Loucy (cell line): Measurements from ENCODE around the gene CAB39.

Experiments
- H2AFZ ChIP-seq: fragments of 200-600 bp; sonication (generic); 2 replicates; pipeline ENCODE4 v1.6.0; 2016; ENCODE audit warnings: antibody characterized with exemption, mild to moderate bottlenecking, low read length, moderate library complexity
- H3F3A ChIP-seq: fragments of 200-600 bp; 2 replicates; pipeline ENCODE4 v1.6.0; 2016; ENCODE audit warnings: antibody characterized with exemption, low read depth, mild to moderate bottlenecking
- H3K27me3 ChIP-seq: fragments of 200-600 bp; sonication (generic); 2 replicates; pipeline ENCODE4 v1.6.1; 2014; ENCODE audit warnings: low read length, mild to moderate bottlenecking; ENCODE audit not compliant: insufficient read depth, poor library complexity, severe bottlenecking
- H3K36me3 ChIP-seq: fragments of 200-600 bp; sonication (generic); 2 replicates; pipeline ENCODE4 v1.6.1; 2016; ENCODE audit warnings: low read length; ENCODE audit not compliant: insufficient read depth
- H3K4me1 ChIP-seq: fragments of 200-600 bp; sonication (generic); 2 replicates; pipeline ENCODE4 v1.5.1; 2014; ENCODE audit warnings: low read length, mild to moderate bottlenecking; ENCODE audit not compliant: insufficient read depth, poor library complexity, severe bottlenecking
- H3K4me2 ChIP-seq: fragments of 200-600 bp; sonication (generic); 2 replicates; pipeline ENCODE4 v1.6.0; 2014; ENCODE audit warnings: antibody characterized with exemption, low read length, low read depth, mild to moderate bottlenecking; ENCODE audit not compliant: poor library complexity, severe bottlenecking
- H3K4me3 ChIP-seq: fragments of 200-600 bp; sonication (generic); 2 replicates; pipeline ENCODE4 v1.5.1; 2014; ENCODE audit warnings: low read length, mild to moderate bottlenecking, mixed read lengths; ENCODE audit not compliant: poor library complexity, severe bottlenecking
- H3K79me2 ChIP-seq: fragments of 200-600 bp; sonication (generic); 2 replicates; pipeline ENCODE4 v1.6.1; 2014; ENCODE audit warnings: low read length; ENCODE audit not compliant: insufficient read depth
- H3K9ac ChIP-seq: fragments of 200-600 bp; sonication (generic); 2 replicates; pipeline ENCODE4 v1.6.0; 2014; ENCODE audit warnings: mild to moderate bottlenecking, low read depth, low read length, moderate library complexity; ENCODE audit not compliant: poor library complexity, severe bottlenecking
- H3K9me2 ChIP-seq: fragments of 200-600 bp; sonication (generic); replicated peaks from 2 replicates; pipeline ENCODE4 v1.6.1; 2016; ENCODE audit warnings: low read depth, low read length, mixed read lengths
- H3K9me3 ChIP-seq: fragments of 200-600 bp; sonication (generic); 2 replicates; pipeline ENCODE4 v1.6.1; 2014; ENCODE audit warnings: mild to moderate bottlenecking, antibody characterized with exemption, low read length, low read depth; ENCODE audit not compliant: insufficient read depth
- H4K20me1 ChIP-seq: fragments of 200-600 bp; sonication (generic); 2 replicates; pipeline ENCODE4 v1.6.0; 2014; ENCODE audit warnings: antibody characterized with exemption, low read length, mild to moderate bottlenecking; ENCODE audit not compliant: insufficient read depth, poor library complexity, severe bottlenecking
- EZH2phosphoT487 ChIP-seq: fragments of 200-600 bp; IDR thresholded peaks from 2 replicates; pipeline ENCODE4 v1.6.1; 2018; ENCODE audit warnings: antibody characterized with exemption, mild to moderate bottlenecking, moderate library complexity, borderline replicate concordance
- TF ChIP-seq, protein P1 (sequence below): fragments of 200-600 bp; sonication (generic); conservative IDR thresholded peaks from 2 replicates; pipeline ENCODE4 v1.5.1; 2014; ENCODE audit warnings: mild to moderate bottlenecking, antibody characterized with exemption, low read length

Gene CAB39

DNA sequence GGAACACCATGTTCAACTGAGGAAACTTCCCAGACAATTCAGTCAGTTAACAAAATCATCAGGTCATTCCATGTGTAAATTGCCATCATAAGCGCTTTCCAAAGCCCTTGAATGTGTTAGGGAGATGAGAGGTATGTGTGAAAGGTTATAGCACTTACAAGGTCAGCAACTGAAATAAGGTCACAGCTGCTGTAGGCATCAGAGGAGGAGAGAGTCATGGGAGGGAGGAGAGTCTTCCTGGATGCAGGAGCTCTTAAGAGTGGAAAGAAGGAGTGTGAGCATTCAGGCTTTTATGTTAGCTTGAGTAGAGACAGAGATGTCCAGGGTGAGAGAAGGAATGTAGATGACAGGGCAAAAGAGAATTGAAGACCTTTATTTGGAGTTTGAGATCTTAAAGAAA is 67.0 kb downstream of the CAB39 start:
- Histone ChIP-seq H2AFZ (no peak overlapping the region), H3K4me1 (peaks cover 7% of the 10 kb centered on the region), H3K9ac (no peak overlapping the region), H3K36me3 (peaks cover 37% of the 10 kb centered on the region; the same call in 1 of the 2 replicates), H4K20me1 (peaks cover 20% of the 10 kb centered on the region), H3K4me2 (no peak overlapping the region), H3K9me3 (no peaks in the 10 kb centered on the region), H3K4me3 (no peak overlapping the region), H3K27me3 (no peaks in the 10 kb centered on the region), H3K9me2 (no peaks in the 10 kb centered on the region), H3K79me2 (peaks cover 82% of the 10 kb centered on the region), H3F3A (no peaks in the 10 kb centered on the region)
- TF ChIP-seq, protein P1, sequence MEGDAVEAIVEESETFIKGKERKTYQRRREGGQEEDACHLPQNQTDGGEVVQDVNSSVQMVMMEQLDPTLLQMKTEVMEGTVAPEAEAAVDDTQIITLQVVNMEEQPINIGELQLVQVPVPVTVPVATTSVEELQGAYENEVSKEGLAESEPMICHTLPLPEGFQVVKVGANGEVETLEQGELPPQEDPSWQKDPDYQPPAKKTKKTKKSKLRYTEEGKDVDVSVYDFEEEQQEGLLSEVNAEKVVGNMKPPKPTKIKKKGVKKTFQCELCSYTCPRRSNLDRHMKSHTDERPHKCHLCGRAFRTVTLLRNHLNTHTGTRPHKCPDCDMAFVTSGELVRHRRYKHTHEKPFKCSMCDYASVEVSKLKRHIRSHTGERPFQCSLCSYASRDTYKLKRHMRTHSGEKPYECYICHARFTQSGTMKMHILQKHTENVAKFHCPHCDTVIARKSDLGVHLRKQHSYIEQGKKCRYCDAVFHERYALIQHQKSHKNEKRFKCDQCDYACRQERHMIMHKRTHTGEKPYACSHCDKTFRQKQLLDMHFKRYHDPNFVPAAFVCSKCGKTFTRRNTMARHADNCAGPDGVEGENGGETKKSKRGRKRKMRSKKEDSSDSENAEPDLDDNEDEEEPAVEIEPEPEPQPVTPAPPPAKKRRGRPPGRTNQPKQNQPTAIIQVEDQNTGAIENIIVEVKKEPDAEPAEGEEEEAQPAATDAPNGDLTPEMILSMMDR, result no peak
- no peak for TF ChIP-seq EZH2phosphoT487

DNA sequence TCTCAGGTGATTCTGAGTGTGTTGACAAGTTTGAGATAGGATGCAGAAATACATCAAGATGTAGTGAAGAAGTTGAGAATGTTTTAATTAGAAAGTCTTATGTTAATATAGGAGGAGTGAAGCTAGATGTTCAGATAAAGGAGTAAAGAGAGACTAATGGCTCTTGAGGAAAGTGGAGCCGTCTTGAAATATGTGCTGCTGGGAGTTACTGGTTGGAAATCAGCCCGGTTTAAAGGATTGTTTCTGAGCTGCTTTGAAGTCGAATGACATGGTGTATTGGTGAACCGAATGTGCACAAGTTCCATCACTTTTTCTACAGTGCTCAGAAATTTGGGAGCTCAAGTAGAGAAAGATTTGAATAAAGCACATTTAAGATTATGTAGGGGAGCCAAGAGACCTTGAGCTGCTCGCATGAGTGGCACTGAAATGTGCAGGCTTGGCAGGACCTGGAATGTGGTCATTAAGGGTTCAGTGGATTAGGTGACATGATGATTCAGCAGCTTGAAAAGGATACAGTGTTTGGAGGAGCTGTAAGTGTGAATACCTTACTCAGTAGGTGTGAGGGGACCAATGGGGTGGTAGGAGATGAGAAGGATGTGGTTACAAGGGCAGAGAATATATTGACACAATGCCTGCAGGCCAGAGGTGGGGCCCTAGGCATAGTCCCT is 68.6 kb downstream of the CAB39 start:
- no peak overlapping the region for H2AFZ ChIP-seq
- peaks cover 33% of the 10 kb centered on the region; the same call in 1 of the 2 replicates for H3K36me3 ChIP-seq
- H3K9me2 ChIP-seq, result no peaks in the 10 kb centered on the region
- no peaks in the 10 kb centered on the region for H3K9me3 ChIP-seq
- H3K79me2 ChIP-seq, result peaks cover 71% of the 10 kb centered on the region
- peaks cover 11% of the 10 kb centered on the region for H4K20me1 ChIP-seq
- no peaks in the 10 kb centered on the region for H3K27me3 ChIP-seq
- H3K9ac ChIP-seq, result no peak overlapping the region
- TF ChIP-seq, protein P1, result no peak
- no peak for TF ChIP-seq EZH2phosphoT487
- H3K4me1 ChIP-seq, result peaks cover 7% of the 10 kb centered on the region
- no peak overlapping the region for H3K4me3 ChIP-seq
- H3F3A ChIP-seq, result no peaks in the 10 kb centered on the region
- no peak overlapping the region for H3K4me2 ChIP-seq

DNA sequence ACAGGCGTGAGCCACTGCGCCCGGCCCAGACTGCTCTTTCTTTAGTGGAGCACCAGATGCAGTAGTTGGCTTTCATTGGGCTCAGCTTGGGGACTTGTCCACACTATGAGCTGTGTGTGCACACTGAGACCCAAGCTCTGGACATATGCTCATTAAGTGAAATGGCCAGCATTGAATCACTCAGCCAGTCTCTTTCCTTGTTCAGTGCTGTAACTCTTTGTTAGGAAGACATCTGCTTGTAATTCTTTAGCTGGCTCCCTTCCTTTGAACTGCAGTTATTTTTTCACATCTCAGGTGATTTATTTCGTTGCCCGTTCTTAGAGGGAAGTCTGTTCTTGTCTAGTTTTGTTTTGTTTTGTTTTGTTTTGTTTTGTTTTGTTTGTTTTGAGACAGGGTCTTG is 70.5 kb downstream of the CAB39 start:
- TF ChIP-seq, protein P1, result no peak
- no peak for TF ChIP-seq EZH2phosphoT487
- H3K4me2 ChIP-seq, result no peak overlapping the region
- no peaks in the 10 kb centered on the region for H3K9me2 ChIP-seq
- H3K9ac ChIP-seq, result no peak overlapping the region
- no peak overlapping the region for H2AFZ ChIP-seq
- H3K27me3 ChIP-seq, result no peaks in the 10 kb centered on the region
- peaks cover 11% of the 10 kb centered on the region for H4K20me1 ChIP-seq
- peaks cover 7% of the 10 kb centered on the region for H3K4me1 ChIP-seq
- peaks cover under 1% of the 10 kb centered on the region; the same call in 1 of the 2 replicates for H3K9me3 ChIP-seq
- peaks cover 74% of the 10 kb centered on the region for H3K79me2 ChIP-seq
- H3K36me3 ChIP-seq, result peaks cover 45% of the 10 kb centered on the region; the same call in 1 of the 2 replicates
- H3F3A ChIP-seq, result no peaks in the 10 kb centered on the region
- H3K4me3 ChIP-seq, result no peak overlapping the region
